ENCODE data around the gene GDNF.
"Not testable (repeated sequence)": the region's sequence is repeated elsewhere in the genome, so short reads cannot be mapped to it uniquely, and the experiment has no call there.

The GDNF gene

GRCh38 chr5:37815913-37816312 is 23.9 kb downstream of the GDNF start:
- DNase-seq, result no peak

- DNase-seq, result no peak
These were observed 25.1 kb downstream of the GDNF start for GRCh38 chr5:37814699-37815098.

- DNase-seq, result no peak
These were observed 27.5 kb downstream of the GDNF start for GRCh38 chr5:37812365-37812764.

GRCh38 chr5:37811866-37812265 is 28.0 kb downstream of the GDNF start:
- no peak for DNase-seq

GRCh38 chr5:37810311-37810710 is 29.5 kb downstream of the GDNF start:
- DNase-seq, result no peak

GRCh38 chr5:37808945-37809344 is 30.9 kb downstream of the GDNF start:
- DNase-seq, result no peak

- no peak for DNase-seq
These were observed 32.1 kb downstream of the GDNF start for GRCh38 chr5:37807621-37808301.

GRCh38 chr5:37807015-37807414 is 32.8 kb downstream of the GDNF start:
- DNase-seq, result no peak

GRCh38 chr5:37806476-37806875 is 33.4 kb downstream of the GDNF start:
- no peak for DNase-seq

GRCh38 chr5:37806016-37806415 is 33.8 kb downstream of the GDNF start:
- no peak for DNase-seq

- no peak for DNase-seq
These were observed 35.4 kb downstream of the GDNF start for GRCh38 chr5:37804401-37804800.

GRCh38 chr5:37803487-37803886 is 36.4 kb downstream of the GDNF start:
- DNase-seq, result no peak

GRCh38 chr5:37801521-37801920 is 38.3 kb downstream of the GDNF start:
- no peak for DNase-seq

- no peak for DNase-seq
These were observed 39.9 kb downstream of the GDNF start for GRCh38 chr5:37799865-37800421.

- not testable (repeated sequence) for DNase-seq
These were observed 43.4 kb downstream of the GDNF start for GRCh38 chr5:37796435-37796834.

GRCh38 chr5:37795292-37795691 is 44.5 kb downstream of the GDNF start:
- not testable (repeated sequence) for DNase-seq

GRCh38 chr5:37792975-37793631 is 46.7 kb downstream of the GDNF start:
- DNase-seq, result no peak

GRCh38 chr5:37791321-37791720 is 48.5 kb downstream of the GDNF start:
- no peak for DNase-seq

- DNase-seq, result no peak
These were observed 49.9 kb downstream of the GDNF start for GRCh38 chr5:37789991-37790390.

- no peak for DNase-seq
These were observed 52.1 kb downstream of the GDNF start for GRCh38 chr5:37787742-37788141.

- DNase-seq, result no peak
These were observed 52.9 kb downstream of the GDNF start for GRCh38 chr5:37786862-37787519.

GRCh38 chr5:37786416-37786815 is 53.4 kb downstream of the GDNF start:
- DNase-seq, result no peak

- not testable (repeated sequence) for DNase-seq
These were observed 58.4 kb downstream of the GDNF start for GRCh38 chr5:37781409-37781808.
